ENCODE data around the gene NPDC1.
A peak's percentile ranks its signal among the peaks of the same experiment; 100 is the strongest.
"Not testable (repeated sequence)": the region's sequence is repeated elsewhere in the genome, so short reads cannot be mapped to it uniquely, and the experiment has no call there.

Gene NPDC1

GRCh38 chr9:137074657-137075274 is 28.8 kb upstream of the NPDC1 start:
- no peak for DNase-seq

- DNase-seq = no peak
These were observed 28.0 kb upstream of the NPDC1 start for GRCh38 chr9:137073992-137074399.

GRCh38 chr9:137071282-137071681 is 25.3 kb upstream of the NPDC1 start:
- no peak for DNase-seq

GRCh38 chr9:137070906-137071275 is 24.9 kb upstream of the NPDC1 start:
- DNase-seq = peak; percentile 49

- peak; percentile 94 for DNase-seq
These were observed 24.4 kb upstream of the NPDC1 start, which contains the start of gene SAPCD2 for GRCh38 chr9:137070201-137070905. Gene SAPCD2 (minus strand): TSS chr9:137070557. CDS start chr9:137070460, 97 bp downstream.

GRCh38 chr9:137069508-137070091 is 23.6 kb upstream of the NPDC1 start:
- DNase-seq = peak; percentile 35

- no peak for DNase-seq
These were observed 22.8 kb upstream of the NPDC1 start for GRCh38 chr9:137068539-137069507.

- peak; percentile 70 for DNase-seq
These were observed 22.0 kb upstream of the NPDC1 start for GRCh38 chr9:137067860-137068538.

GRCh38 chr9:137066096-137066861 is 20.3 kb upstream of the NPDC1 start:
- no peak for DNase-seq

GRCh38 chr9:137065336-137065967 is 19.5 kb upstream of the NPDC1 start:
- no peak for DNase-seq

- DNase-seq = no peak
These were observed 18.8 kb upstream of the NPDC1 start for GRCh38 chr9:137064880-137065164.

- DNase-seq = peak; percentile 46
These were observed 18.3 kb upstream of the NPDC1 start for GRCh38 chr9:137064027-137064879.

- no peak for DNase-seq
These were observed 17.5 kb upstream of the NPDC1 start for GRCh38 chr9:137063311-137064026.

GRCh38 chr9:137062798-137063197 is 16.8 kb upstream of the NPDC1 start:
- not testable (repeated sequence) for DNase-seq

- DNase-seq = no peak
These were observed 16.4 kb upstream of the NPDC1 start for GRCh38 chr9:137062384-137062783.

- peak; percentile 63 for DNase-seq
These were observed 12.7 kb upstream of the NPDC1 start for GRCh38 chr9:137058521-137059234.

- DNase-seq = peak; percentile 68
These were observed 11.6 kb upstream of the NPDC1 start for GRCh38 chr9:137057545-137057944.

GRCh38 chr9:137056739-137057415 is 10.9 kb upstream of the NPDC1 start:
- DNase-seq = no peak
